ENCODE data around the gene CFAP46. TPM values are rescaled to one million over a fixed set of nuclear protein-coding genes. Genes with fewer than 3 reads are reported as not detected.

The CFAP46 gene
- total and polyA plus RNA-seq, 2 of the 8 experiments (the other 6 are each of a cell fraction or from before 2014, with no cell fraction given): 2.6 to 4.8 TPM

DNA sequence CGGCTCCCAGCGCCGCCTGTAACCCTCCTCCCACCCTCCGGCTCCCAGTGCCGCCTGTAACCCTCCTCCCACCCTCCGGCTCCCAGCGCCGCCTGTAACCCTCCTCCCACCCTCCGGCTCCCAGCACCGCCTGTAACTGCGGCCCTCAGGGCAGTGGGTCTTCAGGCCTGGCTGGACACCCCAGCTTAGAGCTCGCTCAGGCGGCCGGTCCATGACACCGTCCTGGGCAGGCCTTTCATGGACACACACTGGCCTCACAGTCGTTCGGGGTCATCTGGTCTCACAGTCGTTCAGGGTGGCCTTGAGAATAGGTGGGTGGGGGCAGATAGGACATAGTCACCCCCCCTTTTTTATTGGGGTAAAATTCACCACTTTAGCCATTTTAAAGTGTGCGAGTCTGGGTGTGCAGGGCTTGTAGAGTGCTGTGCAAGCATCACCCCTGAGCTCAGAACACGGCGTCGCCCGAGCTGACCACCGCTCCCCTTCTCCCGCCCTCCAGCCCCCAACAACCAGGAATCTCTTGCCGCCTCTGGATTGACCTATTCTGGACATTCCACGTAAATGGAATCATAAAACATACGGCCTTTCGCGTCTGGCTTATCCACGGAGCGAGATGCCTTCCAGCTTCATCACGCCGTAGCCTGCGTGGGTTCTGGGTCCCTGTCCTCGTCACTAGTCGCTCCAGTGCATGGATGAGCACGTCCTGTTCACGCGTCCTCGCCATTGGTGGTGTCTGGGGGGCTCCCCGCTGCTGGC, 41.1 kb upstream of the CFAP46 start (continued):
- TF ChIP-seq, protein P1, sequence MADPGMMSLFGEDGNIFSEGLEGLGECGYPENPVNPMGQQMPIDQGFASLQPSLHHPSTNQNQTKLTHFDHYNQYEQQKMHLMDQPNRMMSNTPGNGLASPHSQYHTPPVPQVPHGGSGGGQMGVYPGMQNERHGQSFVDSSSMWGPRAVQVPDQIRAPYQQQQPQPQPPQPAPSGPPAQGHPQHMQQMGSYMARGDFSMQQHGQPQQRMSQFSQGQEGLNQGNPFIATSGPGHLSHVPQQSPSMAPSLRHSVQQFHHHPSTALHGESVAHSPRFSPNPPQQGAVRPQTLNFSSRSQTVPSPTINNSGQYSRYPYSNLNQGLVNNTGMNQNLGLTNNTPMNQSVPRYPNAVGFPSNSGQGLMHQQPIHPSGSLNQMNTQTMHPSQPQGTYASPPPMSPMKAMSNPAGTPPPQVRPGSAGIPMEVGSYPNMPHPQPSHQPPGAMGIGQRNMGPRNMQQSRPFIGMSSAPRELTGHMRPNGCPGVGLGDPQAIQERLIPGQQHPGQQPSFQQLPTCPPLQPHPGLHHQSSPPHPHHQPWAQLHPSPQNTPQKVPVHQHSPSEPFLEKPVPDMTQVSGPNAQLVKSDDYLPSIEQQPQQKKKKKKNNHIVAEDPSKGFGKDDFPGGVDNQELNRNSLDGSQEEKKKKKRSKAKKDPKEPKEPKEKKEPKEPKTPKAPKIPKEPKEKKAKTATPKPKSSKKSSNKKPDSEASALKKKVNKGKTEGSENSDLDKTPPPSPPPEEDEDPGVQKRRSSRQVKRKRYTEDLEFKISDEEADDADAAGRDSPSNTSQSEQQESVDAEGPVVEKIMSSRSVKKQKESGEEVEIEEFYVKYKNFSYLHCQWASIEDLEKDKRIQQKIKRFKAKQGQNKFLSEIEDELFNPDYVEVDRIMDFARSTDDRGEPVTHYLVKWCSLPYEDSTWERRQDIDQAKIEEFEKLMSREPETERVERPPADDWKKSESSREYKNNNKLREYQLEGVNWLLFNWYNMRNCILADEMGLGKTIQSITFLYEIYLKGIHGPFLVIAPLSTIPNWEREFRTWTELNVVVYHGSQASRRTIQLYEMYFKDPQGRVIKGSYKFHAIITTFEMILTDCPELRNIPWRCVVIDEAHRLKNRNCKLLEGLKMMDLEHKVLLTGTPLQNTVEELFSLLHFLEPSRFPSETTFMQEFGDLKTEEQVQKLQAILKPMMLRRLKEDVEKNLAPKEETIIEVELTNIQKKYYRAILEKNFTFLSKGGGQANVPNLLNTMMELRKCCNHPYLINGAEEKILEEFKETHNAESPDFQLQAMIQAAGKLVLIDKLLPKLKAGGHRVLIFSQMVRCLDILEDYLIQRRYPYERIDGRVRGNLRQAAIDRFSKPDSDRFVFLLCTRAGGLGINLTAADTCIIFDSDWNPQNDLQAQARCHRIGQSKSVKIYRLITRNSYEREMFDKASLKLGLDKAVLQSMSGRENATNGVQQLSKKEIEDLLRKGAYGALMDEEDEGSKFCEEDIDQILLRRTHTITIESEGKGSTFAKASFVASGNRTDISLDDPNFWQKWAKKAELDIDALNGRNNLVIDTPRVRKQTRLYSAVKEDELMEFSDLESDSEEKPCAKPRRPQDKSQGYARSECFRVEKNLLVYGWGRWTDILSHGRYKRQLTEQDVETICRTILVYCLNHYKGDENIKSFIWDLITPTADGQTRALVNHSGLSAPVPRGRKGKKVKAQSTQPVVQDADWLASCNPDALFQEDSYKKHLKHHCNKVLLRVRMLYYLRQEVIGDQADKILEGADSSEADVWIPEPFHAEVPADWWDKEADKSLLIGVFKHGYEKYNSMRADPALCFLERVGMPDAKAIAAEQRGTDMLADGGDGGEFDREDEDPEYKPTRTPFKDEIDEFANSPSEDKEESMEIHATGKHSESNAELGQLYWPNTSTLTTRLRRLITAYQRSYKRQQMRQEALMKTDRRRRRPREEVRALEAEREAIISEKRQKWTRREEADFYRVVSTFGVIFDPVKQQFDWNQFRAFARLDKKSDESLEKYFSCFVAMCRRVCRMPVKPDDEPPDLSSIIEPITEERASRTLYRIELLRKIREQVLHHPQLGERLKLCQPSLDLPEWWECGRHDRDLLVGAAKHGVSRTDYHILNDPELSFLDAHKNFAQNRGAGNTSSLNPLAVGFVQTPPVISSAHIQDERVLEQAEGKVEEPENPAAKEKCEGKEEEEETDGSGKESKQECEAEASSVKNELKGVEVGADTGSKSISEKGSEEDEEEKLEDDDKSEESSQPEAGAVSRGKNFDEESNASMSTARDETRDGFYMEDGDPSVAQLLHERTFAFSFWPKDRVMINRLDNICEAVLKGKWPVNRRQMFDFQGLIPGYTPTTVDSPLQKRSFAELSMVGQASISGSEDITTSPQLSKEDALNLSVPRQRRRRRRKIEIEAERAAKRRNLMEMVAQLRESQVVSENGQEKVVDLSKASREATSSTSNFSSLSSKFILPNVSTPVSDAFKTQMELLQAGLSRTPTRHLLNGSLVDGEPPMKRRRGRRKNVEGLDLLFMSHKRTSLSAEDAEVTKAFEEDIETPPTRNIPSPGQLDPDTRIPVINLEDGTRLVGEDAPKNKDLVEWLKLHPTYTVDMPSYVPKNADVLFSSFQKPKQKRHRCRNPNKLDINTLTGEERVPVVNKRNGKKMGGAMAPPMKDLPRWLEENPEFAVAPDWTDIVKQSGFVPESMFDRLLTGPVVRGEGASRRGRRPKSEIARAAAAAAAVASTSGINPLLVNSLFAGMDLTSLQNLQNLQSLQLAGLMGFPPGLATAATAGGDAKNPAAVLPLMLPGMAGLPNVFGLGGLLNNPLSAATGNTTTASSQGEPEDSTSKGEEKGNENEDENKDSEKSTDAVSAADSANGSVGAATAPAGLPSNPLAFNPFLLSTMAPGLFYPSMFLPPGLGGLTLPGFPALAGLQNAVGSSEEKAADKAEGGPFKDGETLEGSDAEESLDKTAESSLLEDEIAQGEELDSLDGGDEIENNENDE (IDR thresholded peaks at IDR 0.05; ENCODE audit: insufficient replicate concordance, low read length): no peak
- TF ChIP-seq CBX5 (IDR thresholded peaks at IDR 0.05; ENCODE audit: low read depth, low read length) (no peak), POLR2AphosphoS5 (IDR thresholded peaks at IDR 0.05; ENCODE audit: low read depth, low read length) (no peak)
